ENCODE data around the gene GUCA2A. TPM values are rescaled to one million over a fixed set of nuclear protein-coding genes. Genes with fewer than 3 reads are reported as not detected.

Gene GUCA2A
- total RNA-seq, 1 donor from 2014 or later = not detected

- no peak for DNase-seq (ENCODE audit: low read depth)
Observed at GRCh38 chr1:42154685-42155084, 9.9 kb downstream of the GUCA2A start.

DNA sequence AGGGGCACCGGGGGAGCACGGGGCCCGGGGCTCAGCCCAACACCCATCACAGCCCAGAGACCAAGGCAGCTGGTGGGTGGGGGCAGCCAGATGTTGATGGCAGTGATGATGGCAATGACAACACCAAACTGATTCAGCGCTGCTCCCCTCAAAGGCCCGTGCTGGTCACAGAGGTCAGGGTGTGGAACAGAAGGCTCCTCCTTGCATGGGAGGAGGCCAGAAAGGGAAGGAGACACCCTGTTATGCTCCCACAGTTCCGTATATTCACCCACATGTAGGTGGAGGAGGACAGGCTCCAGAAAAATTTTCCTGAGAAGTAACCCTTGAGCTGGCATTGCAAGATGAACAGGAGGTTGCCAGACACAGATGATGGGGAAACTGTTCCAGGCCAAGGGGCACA lies 10.9 kb downstream of the GUCA2A start:
- DNase-seq (ENCODE audit: low read depth) = no peak

- DNase-seq (ENCODE audit: low read depth) = no peak
Observed at GRCh38 chr1:42152907-42153600, 11.5 kb downstream of the GUCA2A start, which contains the start of gene GUCA2B. GUCA2B (plus strand) TSS chr1:42153410; CDS start chr1:42153451, 41 bp downstream.

- DNase-seq (ENCODE audit: low read depth) = no peak
Observed at GRCh38 chr1:42152119-42152518, 12.4 kb downstream of the GUCA2A start.

GRCh38 chr1:42150651-42151050 lies 13.9 kb downstream of the GUCA2A start:
- DNase-seq (ENCODE audit: low read depth) = no peak

DNA sequence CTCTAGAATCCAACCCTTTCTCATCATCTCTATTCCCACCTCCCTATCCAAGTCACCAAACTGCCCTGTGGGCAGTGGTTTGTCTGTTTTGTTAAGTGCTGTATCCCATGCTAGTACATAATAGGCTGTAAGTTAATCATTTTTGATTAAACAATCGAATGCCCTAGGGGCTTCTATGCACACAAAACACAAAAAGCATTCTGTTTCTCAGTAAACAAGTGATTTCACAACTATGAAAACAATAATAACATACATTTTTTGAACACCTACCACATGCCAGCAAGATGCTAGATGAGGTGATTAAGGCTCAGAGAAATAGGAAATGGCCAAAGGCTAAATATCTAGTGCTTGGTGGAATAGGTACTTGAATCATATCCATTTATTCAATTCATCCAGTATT lies 16.4 kb downstream of the GUCA2A start:
- DNase-seq (ENCODE audit: low read depth) = peak; percentile 50

- peak; percentile 66 for DNase-seq (ENCODE audit: low read depth)
Observed at GRCh38 chr1:42146626-42147320, 17.8 kb downstream of the GUCA2A start.

DNA sequence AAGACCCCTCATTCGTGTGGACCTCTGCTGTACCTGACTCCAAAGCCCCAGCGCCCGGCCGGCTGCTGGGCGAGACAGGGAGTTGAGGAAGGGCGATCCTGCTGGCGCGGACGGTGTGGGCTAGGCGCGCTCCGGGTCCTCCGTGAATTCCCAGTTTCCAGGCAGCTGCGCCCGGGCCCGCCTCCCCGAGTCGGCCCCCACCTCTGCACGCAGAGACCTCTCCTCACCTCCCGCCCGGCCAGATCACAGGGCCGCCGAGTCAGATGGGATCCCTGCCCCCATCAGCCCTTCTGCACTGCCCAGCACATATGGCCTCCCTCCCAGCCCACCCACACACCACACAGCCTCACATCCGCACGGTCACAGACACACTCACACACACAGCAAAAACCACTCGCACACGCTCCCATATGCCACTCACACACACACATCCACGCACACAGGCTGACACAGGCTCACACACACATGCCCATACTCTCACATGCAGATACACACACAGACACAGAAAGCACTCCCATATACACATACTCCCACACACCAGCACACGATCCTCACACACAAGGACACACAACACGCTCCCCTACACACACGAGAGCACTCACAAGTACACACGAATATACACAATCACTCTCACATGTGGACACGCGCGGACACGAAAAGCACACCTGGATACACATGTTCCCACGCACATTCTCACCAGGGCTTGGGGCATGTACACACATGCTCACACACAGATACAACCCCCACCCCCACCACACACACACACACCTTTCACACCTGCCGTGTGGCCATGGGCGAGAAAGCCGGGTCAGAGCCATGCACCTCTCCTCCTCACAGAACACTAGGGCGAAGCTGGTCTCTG lies 18.6 kb downstream of the GUCA2A start:
- DNase-seq (ENCODE audit: low read depth) = no peak

DNA sequence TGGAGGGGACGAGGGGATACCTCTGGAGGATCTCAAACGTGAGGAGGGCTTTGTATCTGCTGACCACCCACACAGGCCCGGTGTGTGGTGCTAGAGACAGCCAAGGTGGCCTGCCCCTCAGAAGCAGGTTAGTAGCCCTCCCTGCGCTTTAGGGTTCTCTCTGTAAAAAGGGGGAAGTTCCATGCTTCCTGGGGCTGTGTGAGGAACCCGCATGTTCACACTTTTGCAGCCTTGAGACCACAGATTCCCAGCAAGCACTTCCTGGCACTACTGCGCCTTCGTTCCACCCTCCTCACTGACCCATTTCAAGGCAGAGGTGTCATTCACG lies 19.2 kb downstream of the GUCA2A start:
- DNase-seq (ENCODE audit: low read depth) = no peak

- no peak for DNase-seq (ENCODE audit: low read depth)
Observed at GRCh38 chr1:42144711-42145388, 19.7 kb downstream of the GUCA2A start.

DNA sequence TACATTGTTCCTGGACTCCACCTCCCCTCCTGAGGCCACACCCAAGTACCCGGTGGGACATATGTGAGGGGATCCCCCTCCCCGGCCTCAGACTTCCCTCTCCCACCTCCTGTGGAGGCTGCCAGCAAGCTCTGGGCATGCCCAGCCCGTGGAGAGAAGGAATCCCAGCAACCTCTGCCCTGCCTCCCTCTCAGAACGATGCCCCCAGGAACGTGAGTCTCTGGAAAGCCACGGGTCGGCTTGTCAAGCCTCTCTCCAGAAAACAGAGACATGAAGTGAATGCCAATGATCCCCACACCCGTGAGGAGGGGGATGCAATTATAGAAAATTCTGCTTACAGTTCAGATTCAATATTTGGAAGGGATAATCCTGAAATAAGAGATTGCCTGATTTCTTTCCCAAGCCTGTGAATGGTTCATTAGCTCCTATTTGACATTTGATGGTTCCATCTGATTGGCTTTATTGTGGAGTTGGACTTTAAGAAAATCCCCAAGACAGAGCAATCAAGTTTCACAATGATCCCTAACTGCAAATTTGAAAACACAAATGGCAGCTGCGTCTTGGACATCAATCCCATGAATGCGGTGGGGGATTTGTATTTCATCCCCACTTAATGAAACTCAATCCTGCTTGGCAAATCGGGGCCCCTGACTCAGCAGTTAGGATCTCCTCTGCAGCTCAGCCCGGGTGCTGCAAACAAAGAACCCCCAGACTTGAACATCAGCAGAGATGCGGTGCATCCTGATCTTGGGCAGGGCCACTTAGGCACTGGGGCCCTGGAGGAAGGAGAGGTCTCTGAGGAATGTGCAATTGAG lies 20.4 kb downstream of the GUCA2A start:
- no peak for DNase-seq (ENCODE audit: low read depth)

DNA sequence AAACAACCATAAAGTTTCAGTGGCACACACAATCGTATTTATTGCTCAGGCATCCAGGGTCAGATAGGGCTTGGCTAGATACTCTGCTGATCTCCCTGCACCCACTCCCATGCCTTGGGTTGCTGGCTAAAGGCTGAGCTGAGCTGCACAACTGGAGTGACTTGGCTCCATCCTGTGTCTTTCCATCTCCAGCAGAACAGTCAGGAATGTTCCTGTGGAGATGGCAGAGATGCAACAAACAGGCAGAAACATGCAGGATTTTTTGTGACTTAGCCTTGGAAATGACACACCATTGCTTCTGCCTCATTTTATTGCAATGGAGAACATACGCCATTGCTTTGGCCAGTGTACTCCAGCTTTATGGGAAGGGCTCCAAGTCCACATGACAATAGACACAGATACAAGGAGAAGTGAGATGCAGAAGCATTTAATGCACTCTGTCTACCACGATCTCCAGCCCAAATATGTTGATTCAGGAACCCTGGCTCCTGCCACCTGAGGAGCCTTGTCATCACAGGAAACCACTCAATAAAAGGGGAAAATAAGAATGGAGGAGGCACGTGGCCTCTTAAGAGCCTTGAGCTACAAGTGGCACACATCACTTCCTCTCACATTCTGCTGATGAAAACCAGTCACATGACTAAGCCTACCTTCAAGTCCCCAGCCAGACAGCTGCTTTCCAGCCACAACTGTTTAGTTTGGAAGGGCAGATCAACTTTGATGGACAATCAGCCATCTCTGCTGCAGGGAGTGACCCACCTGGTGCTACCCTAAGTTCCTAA lies 21.5 kb downstream of the GUCA2A start:
- DNase-seq (ENCODE audit: low read depth) = peak; percentile 24

GRCh38 chr1:42141978-42142377 lies 22.6 kb downstream of the GUCA2A start:
- DNase-seq (ENCODE audit: low read depth) = no peak

DNA sequence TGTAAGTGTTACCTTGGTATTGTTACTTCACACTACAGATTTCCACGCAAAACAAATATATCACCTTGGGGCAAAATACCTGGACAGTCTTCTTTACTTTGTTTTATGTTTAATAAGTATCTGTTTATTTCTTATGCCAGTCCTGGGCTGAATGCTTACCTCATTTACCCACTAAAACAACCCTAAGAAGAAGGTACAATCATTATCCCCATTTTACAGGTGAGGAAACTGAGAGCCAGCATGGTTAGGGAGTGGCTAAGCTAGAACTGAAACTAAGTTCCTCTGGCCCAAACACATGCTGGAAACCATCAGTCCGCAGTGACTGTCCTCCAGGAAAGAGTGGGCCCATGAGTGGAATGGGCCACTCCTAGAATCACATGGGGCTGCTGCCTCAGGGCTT lies 24.4 kb downstream of the GUCA2A start:
- DNase-seq (ENCODE audit: low read depth) = no peak

GRCh38 chr1:42139444-42139843 lies 25.1 kb downstream of the GUCA2A start:
- no peak for DNase-seq (ENCODE audit: low read depth)

DNA sequence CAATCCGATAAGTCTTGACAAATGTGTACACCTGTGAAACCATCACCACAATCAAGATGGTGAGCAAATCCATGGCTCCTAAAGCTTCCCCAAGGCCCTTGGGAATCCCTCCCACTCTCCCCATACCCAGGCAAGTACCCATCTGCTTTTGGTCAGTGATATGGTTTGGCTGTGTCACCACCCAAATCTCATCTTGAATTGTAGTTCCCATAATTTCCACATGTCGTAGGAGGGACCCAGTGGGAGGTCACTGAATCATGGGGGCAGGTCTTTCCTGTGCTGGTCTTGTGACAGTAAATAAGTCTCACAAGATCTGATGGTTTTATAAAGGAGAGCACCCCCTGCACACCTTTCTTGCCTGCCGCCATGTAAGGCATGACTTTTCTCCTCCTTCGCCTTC lies 26.0 kb downstream of the GUCA2A start:
- no peak for DNase-seq (ENCODE audit: low read depth)

DNA sequence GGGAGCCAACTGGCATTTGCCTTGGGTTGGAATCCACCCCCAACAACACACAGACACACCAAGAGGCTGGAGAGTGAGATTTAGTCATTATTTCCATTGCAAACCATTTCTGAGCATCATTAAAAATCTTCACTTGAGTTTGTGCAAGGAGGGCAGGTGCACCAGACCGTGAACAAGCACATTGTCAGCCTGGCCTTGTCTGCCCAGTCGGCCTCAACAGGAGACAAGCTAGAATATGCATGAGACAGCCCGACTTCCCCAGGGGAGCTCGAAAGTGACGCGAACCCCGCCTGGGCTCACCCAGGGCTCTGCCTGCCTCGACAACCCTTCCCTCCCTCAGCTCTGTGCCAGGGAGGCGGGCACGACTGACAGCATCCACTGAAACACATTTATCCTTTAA lies 26.8 kb downstream of the GUCA2A start:
- DNase-seq (ENCODE audit: low read depth) = peak; percentile 76

- DNase-seq (ENCODE audit: low read depth) = no peak
Observed at GRCh38 chr1:42136466-42136865, 28.1 kb downstream of the GUCA2A start.

- DNase-seq (ENCODE audit: low read depth) = peak; percentile 70
Observed at GRCh38 chr1:42135426-42135825, 29.1 kb downstream of the GUCA2A start.

DNA sequence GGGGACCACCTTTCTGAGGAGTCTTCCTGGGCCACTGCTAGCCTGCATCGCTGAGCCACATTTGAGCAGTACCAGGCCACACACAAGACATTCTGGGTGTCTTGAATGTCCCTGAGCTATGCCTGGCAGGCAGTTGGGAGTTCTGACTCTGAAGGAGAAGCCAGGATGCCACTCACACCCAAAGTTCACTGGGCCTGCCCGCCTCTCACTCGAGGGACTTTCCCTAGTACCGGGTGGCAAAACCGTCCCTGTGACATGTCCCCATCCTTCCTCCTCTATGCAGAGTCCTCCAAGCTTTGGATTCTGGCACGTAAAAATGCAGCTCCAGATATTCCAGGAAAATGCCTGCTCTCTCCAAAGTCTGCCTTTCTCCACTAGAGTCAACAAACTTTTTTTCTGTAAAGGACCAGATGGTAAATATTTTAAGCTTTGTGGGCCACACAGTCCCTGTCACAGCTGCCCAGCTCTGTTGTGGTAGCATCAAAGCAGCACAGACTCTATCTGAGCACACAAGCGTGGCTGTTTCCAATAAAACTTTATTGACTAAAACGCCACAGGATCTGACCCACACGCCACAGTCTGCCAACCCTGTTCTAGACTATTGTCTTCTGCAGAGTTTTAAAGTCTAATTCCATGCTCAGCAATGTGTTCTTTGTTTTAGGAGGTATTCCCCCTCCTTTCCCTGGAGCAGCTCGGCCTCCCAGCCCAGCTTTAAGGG lies 30.6 kb downstream of the GUCA2A start:
- DNase-seq (ENCODE audit: low read depth) = no peak

All from renal cortical epithelial cell (primary cell).